ENCODE data around the gene RASGRP4.

- no peak for TF ChIP-seq CTCF (IDR thresholded peaks at IDR 0.05)
- TF ChIP-seq POLR2A (IDR thresholded peaks at IDR 0.05) = no peak
These were observed 25.0 kb upstream of the RASGRP4 start for GRCh38 chr19:38451036-38451435.
